Tibial nerve (tissue), 4 donors: Measurements from ENCODE around the gene XIAP. TPM values are rescaled to one million over a fixed set of nuclear protein-coding genes. Genes with fewer than 3 reads are reported as not detected.
"Not testable (repeated sequence)": the region's sequence is repeated elsewhere in the genome, so short reads cannot be mapped to it uniquely, and the experiment has no call there.

Experiments used
- DNase-seq, 2 donors: peaks; one replicate each; pipeline ENCODE4 v3.0.0-alpha.2; 2019; ENCODE audit warnings: low spot score in 2 of 2
- H3K27ac ChIP-seq, 4 donors: fragments of 200-600 bp; sonication (generic) in 3 of 4; one replicate each; pipeline ENCODE4 v1.5.1; 2017 to 2019; ENCODE audit warnings: mild to moderate bottlenecking in 1 of 4
- H3K27me3 ChIP-seq, 2 donors: fragments of 200-600 bp; sonication (generic) in 1 of 2; one replicate each; pipeline versions ENCODE4 v1.5.1 to v1.6.0; 2017 to 2019
- H3K36me3 ChIP-seq, 3 donors: fragments of 200-600 bp; sonication (generic); one replicate each; pipeline ENCODE4 v1.5.1; 2018 to 2019
- H3K4me1 ChIP-seq, 4 donors: fragments of 200-600 bp; sonication (generic) in 3 of 4; one replicate each; pipeline ENCODE4 v1.5.1; 2017 to 2019
- H3K4me3 ChIP-seq, 4 donors: fragments of 200-600 bp; sonication (generic) in 3 of 4; one replicate each; pipeline ENCODE4 v1.5.1; 2017 to 2019; ENCODE audit warnings: mild to moderate bottlenecking in 1 of 4, moderate library complexity in 1 of 4
- H3K9me3 ChIP-seq, 4 donors: fragments of 200-600 bp; sonication (generic) in 3 of 4; one replicate each; pipeline ENCODE4 v1.5.1; 2017 to 2019
- EP300 ChIP-seq, 2 donors: sonication (generic); formaldehyde crosslinking; IDR thresholded peaks; one replicate each; pipeline ENCODE4 v1.6.1; 2017; ENCODE audit warnings: antibody characterized with exemption in 2 of 2, mild to moderate bottlenecking in 1 of 2
- POLR2A ChIP-seq, 2 donors: fragments of 450-650 bp; IDR thresholded peaks; one replicate each; pipeline ENCODE4 v1.6.1; 2017; ENCODE audit warnings: antibody characterized with exemption in 2 of 2, mild to moderate bottlenecking in 2 of 2, moderate library complexity in 2 of 2
- WGBS, 2 donors: methylation state at CpG; one replicate each; pipeline ENCODE4 v1.1.5; 2018; 5-methylcytosine and 5-hydroxymethylcytosine counted together
- total RNA-seq, 4 donors: library from RNA; depleted of rRNA; stranded (reverse); fragments of >200 nt; gene quantifications; one replicate each; pipeline ENCODE4 v1.1.0, GENCODE V29; 2016
- TF ChIP-seq, protein P1 (sequence below), 5 experiments: fragments of 200-600 bp in 3 of 5; fragments of 450-650 bp in 2 of 5; sonication (generic) in 3 of 5; IDR thresholded peaks; one replicate each; pipeline ENCODE4 v1.5.1; 2016 to 2019; ENCODE audit warnings: antibody characterized with exemption in 5 of 5, mild to moderate bottlenecking in 3 of 5, moderate library complexity in 2 of 5

The XIAP gene
- total RNA-seq, 4 donors from 2014 or later = 18.6 to 38.7 (median 30.4) TPM

DNA sequence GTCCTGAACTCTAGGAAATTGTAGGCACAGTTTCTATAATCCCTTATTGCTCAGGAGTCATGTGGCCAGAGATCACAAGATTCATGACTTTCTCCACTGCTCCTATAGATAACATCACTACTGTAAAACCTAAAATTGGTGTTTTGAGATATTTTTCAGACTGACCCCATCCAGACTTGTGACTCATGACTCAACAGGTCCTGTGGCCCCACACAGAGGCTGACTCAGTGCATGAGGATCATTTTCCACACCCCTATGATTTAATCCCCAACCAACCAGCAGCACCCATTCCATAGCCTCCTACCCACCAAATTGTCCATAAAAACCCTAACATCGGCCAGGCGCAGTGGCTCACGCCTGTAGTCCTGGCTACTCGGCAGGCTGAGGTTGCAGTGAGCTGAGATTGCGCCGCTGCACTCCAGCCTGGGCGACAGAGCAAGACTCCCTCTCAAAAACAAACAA lies 13.2 kb upstream of the XIAP start:
- Histone ChIP-seq H3K4me3 (no peak overlapping the region), H3K36me3 (no peaks in the 10 kb centered on the region), H3K9me3 (no peaks in the 10 kb centered on the region), H3K4me1 (no peaks in the 10 kb centered on the region), H3K27me3 (no peaks in the 10 kb centered on the region), H3K27ac (no peak overlapping the region)
- TF ChIP-seq, protein P1, sequence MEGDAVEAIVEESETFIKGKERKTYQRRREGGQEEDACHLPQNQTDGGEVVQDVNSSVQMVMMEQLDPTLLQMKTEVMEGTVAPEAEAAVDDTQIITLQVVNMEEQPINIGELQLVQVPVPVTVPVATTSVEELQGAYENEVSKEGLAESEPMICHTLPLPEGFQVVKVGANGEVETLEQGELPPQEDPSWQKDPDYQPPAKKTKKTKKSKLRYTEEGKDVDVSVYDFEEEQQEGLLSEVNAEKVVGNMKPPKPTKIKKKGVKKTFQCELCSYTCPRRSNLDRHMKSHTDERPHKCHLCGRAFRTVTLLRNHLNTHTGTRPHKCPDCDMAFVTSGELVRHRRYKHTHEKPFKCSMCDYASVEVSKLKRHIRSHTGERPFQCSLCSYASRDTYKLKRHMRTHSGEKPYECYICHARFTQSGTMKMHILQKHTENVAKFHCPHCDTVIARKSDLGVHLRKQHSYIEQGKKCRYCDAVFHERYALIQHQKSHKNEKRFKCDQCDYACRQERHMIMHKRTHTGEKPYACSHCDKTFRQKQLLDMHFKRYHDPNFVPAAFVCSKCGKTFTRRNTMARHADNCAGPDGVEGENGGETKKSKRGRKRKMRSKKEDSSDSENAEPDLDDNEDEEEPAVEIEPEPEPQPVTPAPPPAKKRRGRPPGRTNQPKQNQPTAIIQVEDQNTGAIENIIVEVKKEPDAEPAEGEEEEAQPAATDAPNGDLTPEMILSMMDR (IDR thresholded peaks at IDR 0.05) = no peak
- 92 to 93% methylated on average over 5 to 7 of the region's 7 CpGs for WGBS, 2 donors
- no peak for DNase-seq

DNA sequence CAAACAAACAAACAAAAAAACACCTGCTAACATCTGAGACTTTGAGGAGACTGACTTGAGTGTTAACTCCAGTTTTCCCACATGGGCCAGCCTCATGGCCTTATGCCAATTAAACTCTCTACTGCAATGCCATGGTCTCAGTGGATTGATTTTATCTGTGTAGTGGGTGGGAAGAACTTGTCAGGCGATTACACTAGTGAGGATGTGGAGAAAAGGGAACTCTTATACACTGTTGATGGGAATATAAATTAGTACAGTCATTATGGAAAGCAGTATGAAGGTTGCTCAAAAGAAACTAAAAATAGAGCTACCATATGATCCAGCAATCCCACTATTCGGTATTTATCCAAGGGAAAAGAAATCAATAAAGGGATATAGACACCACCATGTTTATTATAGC lies 12.8 kb upstream of the XIAP start:
- Histone ChIP-seq H3K27ac (no peak overlapping the region), H3K4me3 (no peak overlapping the region), H3K27me3 (no peaks in the 10 kb centered on the region), H3K36me3 (no peaks in the 10 kb centered on the region), H3K4me1 (no peaks in the 10 kb centered on the region), H3K9me3 (no peaks in the 10 kb centered on the region)
- DNase-seq = no peak
- WGBS, 2 donors = 66 to 85% methylated on average over 2 of the region's 2 CpGs
- TF ChIP-seq POLR2A (IDR thresholded peaks at IDR 0.05) (no peak), EP300 (IDR thresholded peaks at IDR 0.05) (no peak)
- TF ChIP-seq, protein P1 (IDR thresholded peaks at IDR 0.05) = no peak

DNA sequence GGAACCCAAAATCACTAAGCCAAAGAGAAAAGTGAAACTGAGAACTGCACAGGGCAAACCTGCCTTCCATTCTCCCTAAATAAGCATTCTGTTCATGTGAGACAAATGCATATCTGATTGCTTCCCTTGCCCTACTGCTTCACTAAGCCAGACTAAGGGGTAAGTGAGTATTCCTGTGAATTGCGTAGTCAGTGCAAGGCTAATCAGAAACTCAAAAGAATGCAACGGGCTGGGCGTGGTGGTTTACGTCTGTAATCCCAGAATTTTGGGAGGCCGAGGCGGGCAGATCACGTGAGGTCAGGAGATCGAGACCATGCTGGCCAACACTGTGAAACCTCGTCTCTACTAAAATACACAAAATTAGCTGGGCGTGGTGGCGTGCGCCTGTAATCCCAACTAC lies 10.8 kb upstream of the XIAP start:
- Histone ChIP-seq H3K27me3 (no peaks in the 10 kb centered on the region), H3K36me3 (no peaks in the 10 kb centered on the region), H3K27ac (no peak overlapping the region), H3K9me3 (no peaks in the 10 kb centered on the region), H3K4me1 (no peaks in the 10 kb centered on the region), H3K4me3 (no peak overlapping the region)
- TF ChIP-seq EP300 (IDR thresholded peaks at IDR 0.05) = no peak
- TF ChIP-seq, protein P1 (IDR thresholded peaks at IDR 0.05) = no peak
- TF ChIP-seq POLR2A (IDR thresholded peaks at IDR 0.05) = no peak
- no peak for DNase-seq
- WGBS, 2 donors = 85 to 90% methylated on average over 12 of the region's 12 CpGs

DNA sequence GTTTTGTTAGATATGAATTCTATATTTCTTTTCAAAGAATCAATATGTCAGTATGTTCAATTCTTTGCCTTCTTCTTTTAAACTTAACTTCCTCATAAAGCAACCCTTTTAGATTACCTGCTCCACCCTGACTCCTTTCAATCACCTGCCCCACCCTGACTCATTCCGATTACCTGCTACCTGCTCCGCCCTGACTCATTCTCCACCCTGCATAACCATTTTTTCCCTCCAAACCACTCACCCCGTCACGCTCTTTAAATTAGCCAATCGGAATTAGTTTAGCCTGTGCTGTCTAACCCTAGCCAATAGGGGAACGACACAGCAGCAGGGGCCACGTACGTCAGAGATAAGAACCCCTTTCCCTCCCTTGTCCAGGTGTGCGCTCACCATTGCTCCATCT lies 9.9 kb upstream of the XIAP start:
- H3K4me3 ChIP-seq, H3K36me3 ChIP-seq, H3K27ac ChIP-seq, H3K27me3 ChIP-seq, H3K9me3 ChIP-seq, DNase-seq, H3K4me1 ChIP-seq: not testable (repeated sequence)
- WGBS, 2 donors = 84 to 85% methylated on average over 9 of the region's 9 CpGs

- no peak overlapping the region for H3K4me3 ChIP-seq
- no peaks in the 10 kb centered on the region for H3K4me1 ChIP-seq
- 74 to 88% methylated on average over 1 of the region's 1 CpG for WGBS, 2 donors
- TF ChIP-seq POLR2A (IDR thresholded peaks at IDR 0.05) = no peak
- TF ChIP-seq, protein P1 (IDR thresholded peaks at IDR 0.05) = no peak
- TF ChIP-seq EP300 (IDR thresholded peaks at IDR 0.05) = no peak
- H3K27me3 ChIP-seq = no peaks in the 10 kb centered on the region
- H3K9me3 ChIP-seq = no peaks in the 10 kb centered on the region
- DNase-seq = no peak
- H3K36me3 ChIP-seq = no peaks in the 10 kb centered on the region
- H3K27ac ChIP-seq = no peak overlapping the region
Observed at GRCh38 chrX:123851079-123851478, 8.8 kb upstream of the XIAP start.

GRCh38 chrX:123854329-123854728 lies 5.5 kb upstream of the XIAP start:
- Histone ChIP-seq H3K27me3 (no peaks in the 10 kb centered on the region), H3K36me3 (no peaks in the 10 kb centered on the region), H3K4me1 (peaks cover 0 to 5% (median 0%) of the 10 kb centered on the region in 4 donors), H3K9me3 (no peaks in the 10 kb centered on the region), H3K4me3 (no peak overlapping the region), H3K27ac (no peak overlapping the region)
- TF ChIP-seq POLR2A (IDR thresholded peaks at IDR 0.05) = no peak
- TF ChIP-seq, protein P1 (IDR thresholded peaks at IDR 0.05) = no peak
- no peak for TF ChIP-seq EP300 (IDR thresholded peaks at IDR 0.05)
- 72 to 77% methylated on average over 2 of the region's 2 CpGs for WGBS, 2 donors
- DNase-seq = no peak
